Stimulated activated naive CD8-positive, alpha-beta T cell treated with anti-CD3 and anti-CD28 coated beads, Interleukin-15, Interleukin-2, amounts not matched to agents 100 U/mL and 50 U/mL, for 24 hours (primary cell): ENCODE data around the gene WDR49.

Experiments used
- ATAC-seq: fragments of 150-1000 bp; cut with Tn5 transposase; one replicate; pipeline ENCODE4 v1.10.0; 2021
- DNase-seq: peaks from one replicate; pipeline ENCODE4 v3.0.0; 2021

WDR49 gene

DNA sequence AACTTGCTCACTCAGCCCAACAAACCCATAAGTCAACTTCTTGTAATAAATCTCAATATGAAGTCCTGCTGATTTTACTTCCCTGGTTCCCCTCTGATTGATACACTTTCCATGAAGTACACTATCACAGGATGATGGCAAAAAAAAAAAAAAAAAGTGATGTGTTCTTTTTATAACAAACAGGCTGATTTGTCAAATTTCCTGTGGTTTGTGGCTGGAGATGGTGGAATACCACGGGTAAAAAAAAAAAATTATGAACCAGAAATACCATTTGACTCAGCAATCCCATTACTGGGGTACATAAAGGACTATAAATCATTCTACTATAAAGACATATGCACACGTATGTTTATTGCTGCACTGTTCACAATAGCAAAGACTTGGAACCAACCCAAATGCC, 169.2 kb downstream of the WDR49 start:
- no peak for DNase-seq
- no peak for ATAC-seq

GRCh38 chr3:167483708-167484475, 169.8 kb downstream of the WDR49 start:
- DNase-seq: no peak
- no peak for ATAC-seq

DNA sequence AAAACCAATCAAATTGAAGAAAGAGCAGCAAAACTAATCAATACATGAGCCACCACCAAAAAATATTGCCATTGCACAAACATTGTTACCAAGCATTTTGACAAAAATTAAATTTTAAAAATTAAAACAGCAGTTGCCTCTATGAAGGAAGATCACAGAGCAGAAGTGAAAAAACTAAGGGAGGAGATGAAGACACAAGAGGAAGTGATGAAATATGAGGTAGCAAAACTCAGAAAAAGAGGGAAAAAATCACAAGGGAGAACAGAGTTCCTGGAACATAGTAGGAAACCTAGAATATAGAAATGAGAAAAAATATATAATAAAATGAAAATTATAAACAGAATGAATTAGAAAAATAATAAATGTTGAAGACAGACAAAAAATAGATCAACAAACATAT, 172.6 kb downstream of the WDR49 start:
- ATAC-seq: no peak
- no peak for DNase-seq

- ATAC-seq (no peak), DNase-seq (no peak)
Observed at GRCh38 chr3:167480748-167481147, 173.0 kb downstream of the WDR49 start.

DNA sequence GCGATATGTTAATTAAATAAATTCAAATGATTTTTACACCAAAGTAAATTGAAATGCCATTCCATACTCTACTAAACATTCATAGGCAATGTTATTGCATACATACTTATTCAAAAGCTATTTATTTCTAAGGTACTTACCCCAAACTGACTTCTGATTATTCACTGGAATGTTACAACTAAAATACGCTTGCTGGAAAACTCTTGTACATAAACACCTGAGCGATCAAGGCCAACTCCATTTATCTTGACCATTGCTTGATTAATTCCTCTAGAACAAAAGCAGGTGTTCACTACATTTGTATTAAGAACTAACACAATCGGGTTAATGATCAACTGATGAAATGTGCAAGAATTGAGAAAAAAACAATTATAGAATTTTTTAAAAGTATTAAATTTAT, 179.9 kb downstream of the WDR49 start, which contains the start of gene SERPINI2:
SERPINI2 (minus strand) TSS at position 180 of the 400 bp plus-strand sequence. CDS start 2,208 bp downstream, outside the sequence.
- no peak for DNase-seq
- no peak for ATAC-seq

DNA sequence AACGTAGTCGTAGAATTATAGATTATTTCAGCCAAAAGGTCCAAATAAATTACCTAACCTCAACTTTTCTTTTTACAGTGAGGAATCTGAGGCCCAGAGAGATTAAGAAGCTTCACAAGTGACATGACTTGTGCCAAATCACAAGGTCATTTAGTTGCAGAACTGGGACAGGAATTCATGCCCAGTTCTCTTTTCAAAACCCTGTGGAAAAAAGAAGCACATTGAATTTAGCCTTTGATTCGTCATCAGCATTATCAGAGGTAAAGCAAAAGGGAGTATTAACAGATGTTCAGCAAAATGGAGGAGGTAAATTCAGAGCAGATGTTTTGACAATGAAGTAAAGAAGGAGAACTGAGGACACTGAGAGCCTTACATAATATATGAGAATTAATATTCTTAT, 184.4 kb downstream of the WDR49 start:
- DNase-seq (no peak), ATAC-seq (no peak)

- ATAC-seq: no peak
Observed at GRCh38 chr3:167467848-167468611, 185.7 kb downstream of the WDR49 start.

DNA sequence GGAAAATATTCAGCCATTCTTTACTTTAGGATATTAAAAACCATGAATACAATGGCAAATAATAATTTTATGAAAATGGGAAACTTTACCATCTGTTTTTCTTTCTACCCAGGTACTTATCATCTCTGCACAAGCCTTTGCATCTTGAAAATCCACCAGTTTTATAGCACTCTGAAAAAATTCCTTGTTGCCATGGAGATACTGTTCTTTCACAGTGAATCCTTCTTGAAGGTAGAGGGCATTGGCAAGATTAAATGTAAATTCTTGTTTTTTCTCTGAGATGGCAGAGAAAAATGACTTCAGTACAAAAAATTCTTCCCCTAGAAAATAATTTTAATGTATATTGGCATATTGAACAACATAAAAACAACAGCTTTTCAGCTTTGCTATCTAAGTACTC, 186.8 kb downstream of the WDR49 start:
- ATAC-seq (no peak), DNase-seq (no peak)

More at GRCh38 chr3:167467848-167468611, 185.7 kb downstream of the WDR49 start:
- no peak for DNase-seq

GRCh38 chr3:167456157-167456799, 197.5 kb downstream of the WDR49 start:
- DNase-seq: no peak
- ATAC-seq: no peak

DNA sequence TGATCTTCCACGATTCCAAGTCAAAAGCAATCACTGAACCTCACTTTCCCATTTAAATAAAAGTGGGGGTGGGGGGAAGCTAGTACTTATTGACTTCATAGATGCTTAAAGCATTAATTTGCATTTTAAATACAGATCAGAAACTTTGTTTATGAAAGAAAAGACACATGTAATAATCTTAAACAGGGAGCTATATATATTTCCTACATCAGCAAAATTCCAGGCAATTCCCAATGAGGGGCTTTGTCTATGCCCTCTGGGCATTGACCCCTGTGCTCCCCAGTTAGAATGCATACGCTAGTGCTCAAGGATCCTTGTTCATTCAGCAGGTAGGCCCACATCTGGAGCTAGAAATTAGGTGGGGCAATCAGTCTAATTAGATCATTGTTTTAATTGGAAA, 199.9 kb downstream of the WDR49 start:
- DNase-seq: no peak
- ATAC-seq: no peak

- DNase-seq (no peak), ATAC-seq (no peak)
Observed at GRCh38 chr3:167451282-167451681, 202.5 kb downstream of the WDR49 start.

DNA sequence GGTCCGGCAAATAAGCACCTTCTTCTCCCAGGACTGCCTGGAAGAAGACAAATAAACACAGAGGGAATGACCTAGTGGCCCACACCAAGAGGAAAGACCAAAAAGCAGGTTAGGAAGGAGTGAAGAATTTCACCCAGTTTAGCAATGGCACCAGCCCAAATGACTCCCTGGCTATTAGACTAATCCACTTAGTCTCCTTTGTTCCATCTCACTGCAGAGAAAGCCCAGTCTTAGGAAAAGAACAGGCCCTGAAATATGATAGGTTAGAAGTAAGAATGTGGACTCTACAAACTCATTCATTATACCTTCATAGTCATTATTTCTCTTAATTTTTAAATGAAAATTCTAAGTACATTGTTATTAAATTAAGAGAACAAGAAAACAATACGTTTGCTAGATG, 203.1 kb downstream of the WDR49 start:
- no peak for DNase-seq
- no peak for ATAC-seq

DNA sequence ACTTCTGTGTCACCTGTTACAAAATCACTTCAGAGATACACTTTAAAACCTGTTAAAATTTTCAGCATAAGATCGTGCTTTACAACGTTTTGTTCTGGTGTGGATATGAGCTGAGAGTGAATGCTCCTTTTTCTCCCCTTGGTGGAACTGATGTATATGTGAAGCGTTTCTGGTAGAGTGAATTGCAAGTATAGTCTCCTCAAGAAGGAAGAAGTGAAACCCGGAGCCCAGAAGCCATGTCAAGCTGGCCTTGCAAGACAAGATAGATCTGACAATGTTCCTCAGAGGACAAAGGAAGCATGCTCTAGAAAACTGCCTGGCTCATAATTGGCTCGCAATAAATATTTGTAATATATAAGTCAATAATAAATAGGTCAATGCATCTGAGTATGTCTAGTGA, 203.5 kb downstream of the WDR49 start:
- DNase-seq: no peak
- no peak for ATAC-seq

DNA sequence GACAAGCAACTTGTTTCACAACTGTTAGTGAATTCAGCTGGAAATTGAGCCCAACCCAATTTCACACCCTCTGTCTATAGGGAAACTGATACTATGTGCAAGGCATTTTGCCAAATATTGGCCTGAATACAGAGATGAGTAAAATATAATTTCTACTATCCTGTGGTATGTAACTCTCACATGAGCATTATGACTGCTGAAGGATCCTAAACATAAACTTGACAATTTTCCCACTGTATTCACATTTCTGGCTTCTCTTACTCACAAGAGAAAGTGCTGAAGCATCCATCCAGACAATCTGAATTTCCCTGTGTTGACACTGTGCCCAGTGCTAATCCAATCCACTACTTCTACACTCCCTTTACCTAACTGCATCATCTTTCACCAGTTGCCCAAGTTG, 208.3 kb downstream of the WDR49 start:
- DNase-seq: no peak
- no peak for ATAC-seq

GRCh38 chr3:167441256-167441655, 212.5 kb downstream of the WDR49 start:
- DNase-seq (no peak), ATAC-seq (no peak)

- DNase-seq (no peak), ATAC-seq (no peak)
Observed at GRCh38 chr3:167437428-167438139, 216.2 kb downstream of the WDR49 start.
